GM21423 (cell line): Measurements from ENCODE around the gene EIF4H.
"Not testable (repeated sequence)": the region's sequence is repeated elsewhere in the genome, so short reads cannot be mapped to it uniquely, and the experiment has no call there.

Experiments
- ATAC-seq: cut with Tn5 transposase; IDR thresholded peaks from one replicate; pipeline ENCODE4 v1.9.1; 2021; ENCODE audit warnings: mild to moderate bottlenecking, moderate library complexity; ENCODE audit not compliant: unreplicated experiment

EIF4H gene

GRCh38 chr7:74174606-74175082, 488 bp downstream of the EIF4H start:
- peak; percentile 24 for ATAC-seq

GRCh38 chr7:74175340-74175739, 1.2 kb downstream of the EIF4H start:
- ATAC-seq, result no peak

- ATAC-seq, result no peak
Measured at GRCh38 chr7:74176555-74176954, 2.4 kb downstream of the EIF4H start.

GRCh38 chr7:74178632-74179031, 4.5 kb downstream of the EIF4H start:
- no peak for ATAC-seq

GRCh38 chr7:74179935-74180604, 5.9 kb downstream of the EIF4H start:
- ATAC-seq, result no peak

GRCh38 chr7:74180866-74181265, 6.7 kb downstream of the EIF4H start:
- no peak for ATAC-seq

GRCh38 chr7:74181821-74182220, 7.7 kb downstream of the EIF4H start:
- ATAC-seq, result no peak

GRCh38 chr7:74182453-74183090, 8.4 kb downstream of the EIF4H start:
- ATAC-seq, result no peak

- ATAC-seq, result no peak
Measured at GRCh38 chr7:74183142-74183541, 9.0 kb downstream of the EIF4H start.

GRCh38 chr7:74183653-74184450, 9.7 kb downstream of the EIF4H start:
- no peak for ATAC-seq

GRCh38 chr7:74185016-74185415, 10.9 kb downstream of the EIF4H start:
- no peak for ATAC-seq

GRCh38 chr7:74185636-74186035, 11.5 kb downstream of the EIF4H start:
- ATAC-seq, result no peak

- no peak for ATAC-seq
Measured at GRCh38 chr7:74187915-74188675, 13.9 kb downstream of the EIF4H start.

- ATAC-seq, result no peak
Measured at GRCh38 chr7:74190259-74190658, 16.1 kb downstream of the EIF4H start.

- ATAC-seq, result no peak
Measured at GRCh38 chr7:74191231-74191630, 17.1 kb downstream of the EIF4H start.

GRCh38 chr7:74193054-74193453, 18.9 kb downstream of the EIF4H start:
- ATAC-seq, result no peak

- ATAC-seq, result no peak
Measured at GRCh38 chr7:74193913-74194312, 19.8 kb downstream of the EIF4H start.

- ATAC-seq, result no peak
Measured at GRCh38 chr7:74194686-74195085, 20.5 kb downstream of the EIF4H start.

GRCh38 chr7:74195139-74195860, 21.1 kb downstream of the EIF4H start:
- not testable (repeated sequence) for ATAC-seq

GRCh38 chr7:74195968-74196654, 22.0 kb downstream of the EIF4H start:
- not testable (repeated sequence) for ATAC-seq
